CD14-positive monocyte (primary cell): ENCODE measurements around the gene ECSIT. TPM values are rescaled to one million over a fixed set of nuclear protein-coding genes. Genes with fewer than 3 reads are reported as not detected.
"Not testable (repeated sequence)": the region's sequence is repeated elsewhere in the genome, so short reads cannot be mapped to it uniquely, and the experiment has no call there.

ENCODE experiments used
- DNase-seq, 3 donors: peaks; one replicate each; pipeline ENCODE4 v3.0.0-alpha.2; 2011 to 2022
- H2AFZ ChIP-seq: 2 replicates; pipeline ENCODE4 v1.6.0; 2012; ENCODE audit warnings: mild to moderate bottlenecking, low read depth, low read length, inconsistent platforms; ENCODE audit not compliant: insufficient read depth, poor library complexity, severe bottlenecking
- H3K27ac ChIP-seq, 2 donors: 1 replicate in 1 of 2; 2 replicates in 1 of 2; pipeline ENCODE4 v1.5.1; 2012 to 2013; ENCODE audit warnings: low read length in 2 of 2, control low read depth in 1 of 2, inconsistent platforms in 1 of 2, low read depth in 1 of 2, mild to moderate bottlenecking in 1 of 2
- H3K27me3 ChIP-seq, 2 donors: one replicate each; pipeline versions ENCODE4 v1.6.0 to v1.6.1; 2011 to 2013; ENCODE audit warnings: low read length in 2 of 2; ENCODE audit not compliant: control insufficient read depth in 2 of 2, insufficient read depth in 2 of 2
- H3K36me3 ChIP-seq, 2 donors: replicated peaks in 1 of 2; 1 replicate in 1 of 2; 2 replicates in 1 of 2; pipeline versions ENCODE4 v1.5.1 to v1.6.1; 2012 to 2013; ENCODE audit warnings: low read length in 2 of 2, control low read depth in 1 of 2, inconsistent platforms in 1 of 2, mild to moderate bottlenecking in 1 of 2; ENCODE audit not compliant: insufficient read depth in 2 of 2, control insufficient read depth in 1 of 2
- H3K4me1 ChIP-seq, 2 donors: 1 replicate in 1 of 2; 2 replicates in 1 of 2; pipeline versions ENCODE4 v1.5.1 to v1.6.1; 2012 to 2013; ENCODE audit warnings: low read length in 2 of 2, control low read depth in 1 of 2, inconsistent platforms in 1 of 2, mild to moderate bottlenecking in 1 of 2, moderate library complexity in 1 of 2; ENCODE audit not compliant: insufficient read depth in 2 of 2, control insufficient read depth in 1 of 2
- H3K4me2 ChIP-seq: replicated peaks from 2 replicates; pipeline ENCODE3; 2012; ENCODE audit warnings: low read length, moderate library complexity, mild to moderate bottlenecking; ENCODE audit not compliant: poor library complexity, severe bottlenecking; ENCODE audit errors: extremely low read depth
- H3K4me3 ChIP-seq, 3 experiments: fragments of 200-600 bp in 1 of 3; sonication (generic) in 1 of 3; replicated peaks in 1 of 3; 1 replicate in 2 of 3; 2 replicates in 1 of 3; pipeline ENCODE4 v1.5.1; 2011 to 2013; ENCODE audit warnings: low read length in 3 of 3, mild to moderate bottlenecking in 3 of 3, control low read depth in 2 of 3, low read depth in 2 of 3, inconsistent platforms in 1 of 3, moderate library complexity in 1 of 3
- H3K79me2 ChIP-seq: 2 replicates; pipeline ENCODE4 v1.6.0; 2012; ENCODE audit warnings: mild to moderate bottlenecking, control low read depth, inconsistent platforms, low read length, moderate library complexity; ENCODE audit not compliant: insufficient read depth
- H3K9ac ChIP-seq: 2 replicates; pipeline ENCODE4 v1.6.0; 2017; ENCODE audit warnings: low read length, mild to moderate bottlenecking; ENCODE audit not compliant: insufficient read depth, poor library complexity, severe bottlenecking
- H3K9me3 ChIP-seq, 2 donors: replicated peaks in 1 of 2; 1 replicate in 1 of 2; 2 replicates in 1 of 2; pipeline versions ENCODE4 v1.5.1 to v1.6.1; 2012 to 2013; ENCODE audit warnings: low read length in 2 of 2, control low read depth in 1 of 2; ENCODE audit not compliant: control insufficient read depth in 1 of 2, insufficient read depth in 1 of 2
- H4K20me1 ChIP-seq: 2 replicates; pipeline ENCODE4 v1.6.0; 2012; ENCODE audit warnings: mild to moderate bottlenecking, low read length, control low read depth, moderate library complexity; ENCODE audit not compliant: insufficient read depth
- H3K27ac Mint-ChIP-seq, 7 donors: one replicate each; pipeline ENCODE4 v1.8.0; 2020; ENCODE audit warnings: mild to moderate bottlenecking in 7 of 7, mixed read lengths in 7 of 7, moderate library complexity in 6 of 7, inconsistent platforms in 2 of 7
- H3K27me3 Mint-ChIP-seq, 3 donors: one replicate each; pipeline ENCODE4 v1.8.0; 2021 to 2022; ENCODE audit warnings: low read depth in 3 of 3, mild to moderate bottlenecking in 3 of 3, mixed read lengths in 3 of 3, moderate library complexity in 3 of 3, inconsistent platforms in 1 of 3
- H3K36me3 Mint-ChIP-seq, 2 donors: one replicate each; pipeline ENCODE4 v1.8.0; 2020; ENCODE audit warnings: mixed read lengths in 2 of 2, inconsistent platforms in 1 of 2, mild to moderate bottlenecking in 1 of 2
- H3K4me1 Mint-ChIP-seq: one replicate; pipeline ENCODE4 v1.8.0; 2020; ENCODE audit warnings: mild to moderate bottlenecking, mixed read lengths
- H3K4me3 Mint-ChIP-seq, 2 donors: one replicate each; pipeline ENCODE4 v1.8.0; 2020; ENCODE audit warnings: mild to moderate bottlenecking in 2 of 2, mixed read lengths in 2 of 2, moderate library complexity in 1 of 2
- H3K9me3 Mint-ChIP-seq, 7 donors: one replicate each; pipeline ENCODE4 v1.8.0; 2020 to 2022; ENCODE audit warnings: mixed read lengths in 7 of 7, mild to moderate bottlenecking in 6 of 7, moderate library complexity in 6 of 7, inconsistent platforms in 2 of 7
- CTCF ChIP-seq: fragments of 200-600 bp; IDR thresholded peaks from one replicate; pipeline ENCODE4 v1.8.0; 2022; ENCODE audit warnings: antibody characterized with exemption, mild to moderate bottlenecking
- WGBS: methylation state at CpG from one replicate; pipeline ENCODE4 v1.1.5; 2013; ENCODE audit warnings: missing lambda C conversion rate; ENCODE audit not compliant: insufficient coverage; 5-methylcytosine and 5-hydroxymethylcytosine counted together
- intact Hi-C, 2 donors: fragments of 100-400 bp; cut with micrococcal nuclease; formaldehyde crosslinking; loops; one replicate each; pipeline versions ENCODE4 v1.15.0 to v1.15.1; 2023
- polyA plus RNA-seq, 3 donors: library from polyadenylated mRNA; depleted of rRNA in 1 of 3; unstranded in 2 of 3; stranded (reverse) in 1 of 3; fragments of 300-500 nt in 2 of 3; fragments of >200 nt in 1 of 3; fragmentation: Illumina TruSeq in 2 of 3; gene quantifications; 1 replicate in 2 of 3; 2 replicates in 1 of 3; pipeline ENCODE4 v1.2.3, GENCODE V29; 2012 to 2021

The ECSIT gene
- polyA plus RNA-seq, 3 donors = 26.4 to 31.6 (median 28.3) TPM

- WGBS = no CpG with 5 or more reads among the region's 6 CpGs
- not testable (repeated sequence) for H2AFZ ChIP-seq, DNase-seq, H3K4me3 ChIP-seq, H3K9me3 ChIP-seq, H3K9me3 Mint-ChIP-seq, H3K27me3 ChIP-seq, H3K27ac ChIP-seq, H3K36me3 Mint-ChIP-seq, H3K9ac ChIP-seq, H3K4me3 Mint-ChIP-seq, H4K20me1 ChIP-seq, H3K27me3 Mint-ChIP-seq, H3K36me3 ChIP-seq, H3K4me2 ChIP-seq, H3K79me2 ChIP-seq
- peaks cover 39 to 56% of the 10 kb centered on the region in 2 donors for H3K4me1 ChIP-seq
- Mint-ChIP-seq H3K27ac (peak overlapping the region in 4 of 7 donors; percentile 25 to 78 (median 51)), H3K4me1 (peaks cover 60% of the 10 kb centered on the region)
- intact Hi-C loops = loop anchor here in 1 of 2 donors (10.0 kb wide), 3 partner anchors 239 to 1139 kb away; partner anchors contain the start of genes PDE4A and TSPAN16
Observed at GRCh38 chr19:11564082-11564807, 35.3 kb upstream of the ECSIT start.

- no peak for DNase-seq
- H3K27me3 ChIP-seq = no peaks in the 10 kb centered on the region
- no peaks in the 10 kb centered on the region for H3K36me3 ChIP-seq
- WGBS = 81% methylated on average over 8 of the region's 8 CpGs
- H3K27me3 Mint-ChIP-seq = peaks cover 0 to 2% (median 0%) of the 10 kb centered on the region in 3 donors
- H3K4me3 ChIP-seq = no peak overlapping the region
- no peak overlapping the region for H3K4me2 ChIP-seq
- H2AFZ ChIP-seq = no peak overlapping the region
- peak overlapping the region in 4 of 7 donors; percentile 66 to 72 (median 69) for H3K27ac Mint-ChIP-seq
- H3K4me1 Mint-ChIP-seq = peaks cover 58% of the 10 kb centered on the region
- H3K36me3 Mint-ChIP-seq = peaks cover 0 to 2% of the 10 kb centered on the region in 2 donors
- H3K4me3 Mint-ChIP-seq = no peak overlapping the region
- intact Hi-C loops = loop anchor here in 1 of 2 donors (10.0 kb wide), 3 partner anchors 239 to 1139 kb away; partner anchors contain the start of genes PDE4A and TSPAN16
- H3K9me3 ChIP-seq = no peaks in the 10 kb centered on the region
- no peak overlapping the region for H3K9ac ChIP-seq
- peaks cover 38 to 53% of the 10 kb centered on the region in 2 donors for H3K4me1 ChIP-seq
- no peaks in the 10 kb centered on the region for H3K9me3 Mint-ChIP-seq
- H3K79me2 ChIP-seq = peaks cover 4% of the 10 kb centered on the region
- H4K20me1 ChIP-seq = peaks cover 1% of the 10 kb centered on the region
- TF ChIP-seq CTCF = no peak
- H3K27ac ChIP-seq = no peak overlapping the region
Observed at GRCh38 chr19:11563532-11563931, 34.6 kb upstream of the ECSIT start.
